Regular cardiac myocyte (primary cell): ENCODE measurements around the gene NCOA6. TPM values are rescaled to one million over a fixed set of nuclear protein-coding genes. Genes with fewer than 3 reads are reported as not detected.

Experiments
- total RNA-seq: library from RNA; depleted of rRNA; stranded (reverse); fragments of >200 nt; gene quantifications from 2 replicates; pipeline ENCODE4 v1.2.3, GENCODE V29; 2014

Gene NCOA6
- 4.0 and 6.5 TPM in 2 replicates for total RNA-seq

DNA sequence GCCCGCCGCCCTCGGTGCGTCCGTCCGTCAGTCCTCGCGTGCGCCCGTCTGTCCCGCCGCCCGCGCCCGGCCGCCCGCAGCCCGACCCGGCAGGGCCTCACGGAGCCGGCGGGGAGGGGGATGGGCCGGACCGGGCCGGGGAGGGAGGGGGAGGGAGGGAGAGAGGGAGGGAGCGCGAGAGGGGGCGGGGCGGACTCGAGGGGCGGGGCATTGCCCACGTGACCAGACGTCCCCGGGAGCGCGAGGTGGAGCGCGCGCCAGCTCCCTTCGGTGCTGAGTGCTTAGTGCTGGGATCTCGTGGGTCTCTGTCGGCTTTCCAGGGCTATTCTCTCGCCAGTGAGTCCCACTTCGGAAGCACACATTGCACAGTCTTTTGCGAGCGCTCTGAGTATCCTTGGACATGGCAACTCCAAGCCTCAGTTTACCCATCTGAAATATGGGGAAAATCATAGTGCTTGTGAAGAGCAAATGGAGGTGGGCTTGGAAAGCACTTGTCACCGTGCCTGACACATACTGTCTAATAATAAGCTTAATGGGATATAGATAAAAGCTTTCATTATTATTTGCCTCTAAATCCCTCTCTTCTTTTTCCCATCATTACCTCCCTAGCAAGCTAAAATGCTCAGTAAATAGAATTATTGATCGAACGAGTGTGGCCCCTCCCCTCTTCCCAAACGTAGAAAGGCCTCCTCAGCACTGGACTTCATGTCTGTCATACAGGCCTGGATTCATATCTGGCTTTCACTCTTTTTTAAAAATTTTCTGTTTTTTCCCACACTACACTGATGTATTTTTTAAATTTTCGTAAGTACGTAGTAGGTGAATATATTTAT lies at the start of gene NCOA6:
TSS of gene NCOA6 (minus strand) at position 122 of the 833 bp plus-strand sequence. CDS start 43,296 bp downstream, outside the sequence.

DNA sequence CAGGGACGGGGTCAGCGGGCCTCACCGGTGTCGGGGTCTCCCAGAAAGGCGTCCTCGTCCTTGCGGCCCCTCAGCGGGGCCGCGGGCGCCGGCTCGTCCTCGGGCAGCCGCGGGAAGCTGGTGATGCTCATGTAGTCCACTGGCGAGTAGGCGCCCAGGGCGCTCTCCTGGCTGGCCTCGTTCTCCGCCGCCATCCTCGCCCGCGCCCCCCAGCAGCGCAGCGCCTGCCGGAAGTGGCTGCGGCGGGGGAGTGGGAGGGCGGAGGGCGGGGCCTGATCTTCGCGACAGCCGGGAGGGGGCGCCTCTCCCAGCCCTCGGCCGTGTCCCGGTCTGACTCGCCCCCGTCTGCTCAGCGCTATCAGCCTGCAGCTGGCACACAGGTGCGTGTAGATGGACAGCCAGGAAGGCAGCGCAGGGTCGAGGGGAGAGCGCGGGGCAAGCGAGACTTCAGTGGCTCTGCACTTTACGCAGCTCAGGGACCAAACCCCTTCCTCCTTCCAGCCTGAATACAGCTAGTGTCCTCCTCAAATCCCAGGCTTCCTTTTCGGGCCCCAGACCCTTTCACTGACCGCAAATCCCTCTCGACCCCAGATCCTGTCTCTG lies 47.3 kb upstream of the NCOA6 start, which contains the start of gene GGT7:
TSS of gene GGT7 (minus strand) at position 235 of the 603 bp plus-strand sequence. CDS start at position 194, 41 bp downstream.

DNA sequence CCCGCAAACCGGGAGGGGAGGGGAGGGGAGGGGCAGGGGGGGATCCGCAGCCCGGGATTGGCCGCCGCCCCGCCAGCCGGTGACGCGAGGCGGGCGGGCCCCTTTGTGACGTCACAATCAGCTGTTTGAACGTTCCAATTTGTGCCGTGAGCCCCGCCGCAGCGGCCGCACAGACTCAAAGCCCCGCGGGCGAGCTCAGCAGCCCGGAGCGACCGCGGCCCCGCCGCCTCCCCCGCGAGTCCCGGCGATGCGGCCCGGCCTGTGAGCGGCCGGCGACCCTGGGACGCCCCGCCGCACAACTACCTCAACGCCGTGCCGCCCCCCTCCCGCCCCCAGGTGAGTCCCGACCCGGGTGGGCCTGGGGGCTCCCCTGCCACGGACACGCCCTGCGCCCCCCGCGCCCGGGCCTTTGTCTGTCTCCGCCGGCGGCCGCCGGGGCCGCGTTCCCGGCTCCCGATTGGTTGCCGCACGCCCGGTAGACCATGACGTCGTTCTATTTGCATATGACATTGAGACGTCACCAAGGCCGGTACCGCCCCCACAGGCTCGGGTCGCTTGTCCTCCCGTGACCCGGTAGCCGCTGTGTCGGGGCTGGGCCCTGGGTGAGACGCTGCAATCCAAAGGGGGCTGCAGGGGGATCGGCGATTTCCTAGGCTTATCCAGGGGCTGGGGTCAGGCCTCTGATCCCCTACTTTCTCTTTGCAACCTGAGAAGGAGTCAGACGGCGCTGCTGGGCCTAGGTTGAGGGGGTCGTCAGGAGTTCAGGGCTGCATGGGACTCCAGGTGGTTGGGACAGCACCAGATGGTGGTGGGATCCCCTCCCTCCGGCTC lies 121.1 kb downstream of the NCOA6 start, which contains the start of gene TP53INP2:
TSS of gene TP53INP2 (plus strand) at position 168 of the 831 bp plus-strand sequence. CDS start 4,396 bp downstream, outside the sequence.

GRCh38 chr20:34676642-34677373 lies 148.6 kb downstream of the NCOA6 start, which contains the start of gene PIGU:
Gene PIGU (minus strand): TSS chr20:34677092. CDS start chr20:34677085, 7 bp downstream.

Other genes starting within 250 kb of the NCOA6 start
- gene PIGU, start 148.6 kb downstream of the NCOA6 start, total RNA-seq = 6.2 and 7.1 TPM in 2 replicates
- 1.2 and 1.7 TPM in 2 replicates for gene TP53INP2, start 121.3 kb downstream of the NCOA6 start, total RNA-seq
- 10.0 and 15.8 TPM in 2 replicates for gene GGT7, start 47.2 kb upstream of the NCOA6 start, total RNA-seq
- 28.2 and 45.4 TPM in 2 replicates for gene ACSS2, start 51.0 kb upstream of the NCOA6 start, total RNA-seq
- gene GSS, start 130.2 kb upstream of the NCOA6 start, total RNA-seq = 68.2 and 86.5 TPM in 2 replicates
- gene MYH7B, start 130.2 kb upstream of the NCOA6 start, total RNA-seq = under 0.01 TPM in 1 of 2 replicates, not detected in the other